NCI-H146 treated with DMSO at 0.1 percent for 48 hours (cell line): ENCODE results near the gene ATG9B.
"Not testable (repeated sequence)": the region's sequence is repeated elsewhere in the genome, so short reads cannot be mapped to it uniquely, and the experiment has no call there.

Experiments
- DNase-seq: peaks from one replicate; lab custom pipeline; 2025; ENCODE audit not compliant: unreplicated experiment; lab: John Stamatoyannopoulos, UW

Gene ATG9B

GRCh38 chr7:151058781-151059366 lies 34.6 kb upstream of the ATG9B start:
- DNase-seq: no peak

GRCh38 chr7:151057989-151058780 lies 33.9 kb upstream of the ATG9B start:
- DNase-seq: peak; percentile 97

GRCh38 chr7:151057506-151057988 lies 33.3 kb upstream of the ATG9B start, which contains the start of gene CDK5:
Gene CDK5 (minus strand): TSS chr7:151057897. CDS start chr7:151057848, 49 bp downstream.
- peak; percentile 82 for DNase-seq

- DNase-seq: no peak
These were observed 32.6 kb upstream of the ATG9B start for GRCh38 chr7:151056666-151057505.

- no peak for DNase-seq
These were observed 32.0 kb upstream of the ATG9B start for GRCh38 chr7:151056283-151056665.

GRCh38 chr7:151053751-151054150 lies 29.5 kb upstream of the ATG9B start:
- no peak for DNase-seq

GRCh38 chr7:151053096-151053495 lies 28.8 kb upstream of the ATG9B start:
- no peak for DNase-seq

GRCh38 chr7:151051108-151051507 lies 26.8 kb upstream of the ATG9B start:
- no peak for DNase-seq

- DNase-seq: no peak
These were observed 24.7 kb upstream of the ATG9B start for GRCh38 chr7:151048911-151049463.

GRCh38 chr7:151047976-151048815 lies 23.9 kb upstream of the ATG9B start, which contains the start of gene ASIC3:
Gene ASIC3 (plus strand): TSS chr7:151048531. CDS start chr7:151048886, 355 bp downstream.
- no peak for DNase-seq

- no peak for DNase-seq
These were observed 22.6 kb upstream of the ATG9B start for GRCh38 chr7:151046603-151047573.

GRCh38 chr7:151045967-151046366 lies 21.7 kb upstream of the ATG9B start:
- DNase-seq: no peak

GRCh38 chr7:151045262-151045661 lies 21.0 kb upstream of the ATG9B start:
- DNase-seq: no peak

GRCh38 chr7:151043959-151044358 lies 19.7 kb upstream of the ATG9B start:
- DNase-seq: no peak

- DNase-seq: not testable (repeated sequence)
These were observed 19.2 kb upstream of the ATG9B start for GRCh38 chr7:151043449-151043848.

- no peak for DNase-seq
These were observed 16.5 kb upstream of the ATG9B start for GRCh38 chr7:151040616-151041375.

GRCh38 chr7:151039850-151040548 lies 15.7 kb upstream of the ATG9B start:
- DNase-seq: no peak
